Stomach smooth muscle (tissue), 2 donors: ENCODE measurements around the gene GZMA.

Experiments used
- H3K27ac ChIP-seq: one replicate; pipeline ENCODE4 v1.7.0; 2013; ENCODE audit warnings: mild to moderate bottlenecking, low read length, inconsistent platforms
- H3K27me3 ChIP-seq, 2 donors: one replicate each; pipeline ENCODE4 v1.7.0; 2013; ENCODE audit warnings: low read length in 2 of 2; ENCODE audit not compliant: insufficient read depth in 2 of 2, control insufficient read depth in 1 of 2
- H3K36me3 ChIP-seq, 2 donors: one replicate each; pipeline ENCODE4 v1.7.0; 2013; ENCODE audit warnings: low read length in 2 of 2; ENCODE audit not compliant: control insufficient read depth in 2 of 2, insufficient read depth in 2 of 2
- H3K4me1 ChIP-seq: one replicate; pipeline ENCODE4 v1.7.0; 2013; ENCODE audit warnings: low read length; ENCODE audit not compliant: control insufficient read depth, insufficient read depth
- H3K4me3 ChIP-seq, 2 donors: one replicate each; pipeline ENCODE4 v1.7.0; 2013; ENCODE audit warnings: low read length in 2 of 2
- H3K9ac ChIP-seq, 2 donors: one replicate each; pipeline ENCODE4 v1.7.0; 2013; ENCODE audit warnings: low read length in 2 of 2, mild to moderate bottlenecking in 1 of 2
- H3K9me3 ChIP-seq, 2 donors: one replicate each; pipeline ENCODE4 v1.7.0; 2013; ENCODE audit warnings: low read length in 2 of 2; ENCODE audit not compliant: control insufficient read depth in 2 of 2
- donor health status: healthy.
- donor health status: Pancreatic carcinoma.

GZMA gene

GRCh38 chr5:55102348-55102747 lies at the start of gene GZMA:
GZMA (plus strand) TSS chr5:55102646; CDS start chr5:55102683, 37 bp downstream.
- no peak within 1 kb of the TSS for H3K27ac ChIP-seq
- no peaks in the 10 kb centered on the region for H3K27me3 ChIP-seq
- no peaks in the 10 kb centered on the region for H3K4me1 ChIP-seq
- H3K4me3 ChIP-seq, result no peak within 1 kb of the TSS
- peaks cover 3 to 4% of the 10 kb centered on the region in 2 donors for H3K9me3 ChIP-seq
- no peak within 1 kb of the TSS for H3K9ac ChIP-seq
- no peaks in the 10 kb centered on the region for H3K36me3 ChIP-seq

- no peaks in the 10 kb centered on the region for H3K27me3 ChIP-seq
- peaks cover 6 to 7% of the 10 kb centered on the region in 2 donors for H3K9me3 ChIP-seq
- H3K36me3 ChIP-seq, result no peaks in the 10 kb centered on the region
- no peak overlapping the region for H3K9ac ChIP-seq
- no peak overlapping the region for H3K4me3 ChIP-seq
- H3K4me1 ChIP-seq, result no peaks in the 10 kb centered on the region
- H3K27ac ChIP-seq, result no peak overlapping the region
Observed at GRCh38 chr5:55055183-55055582, 47.3 kb upstream of the GZMA start.

- Histone ChIP-seq H3K9me3 (no peaks in the 10 kb centered on the region), H3K9ac (no peak overlapping the region), H3K36me3 (no peaks in the 10 kb centered on the region), H3K27me3 (no peaks in the 10 kb centered on the region), H3K4me3 (no peak overlapping the region), H3K4me1 (no peaks in the 10 kb centered on the region), H3K27ac (no peak overlapping the region)
Observed at GRCh38 chr5:55062039-55062779, 40.2 kb upstream of the GZMA start.

GRCh38 chr5:55063220-55063863 lies 39.1 kb upstream of the GZMA start:
- Histone ChIP-seq H3K4me1 (no peaks in the 10 kb centered on the region), H3K36me3 (no peaks in the 10 kb centered on the region), H3K4me3 (no peak overlapping the region), H3K27ac (no peak overlapping the region), H3K27me3 (no peaks in the 10 kb centered on the region), H3K9me3 (no peaks in the 10 kb centered on the region), H3K9ac (no peak overlapping the region)

GRCh38 chr5:55063899-55064298 lies 38.5 kb upstream of the GZMA start:
- Histone ChIP-seq H3K27ac (no peak overlapping the region), H3K4me1 (no peaks in the 10 kb centered on the region), H3K4me3 (no peak overlapping the region), H3K27me3 (no peaks in the 10 kb centered on the region), H3K9ac (no peak overlapping the region), H3K9me3 (no peaks in the 10 kb centered on the region), H3K36me3 (no peaks in the 10 kb centered on the region)

GRCh38 chr5:55064523-55064922 lies 37.9 kb upstream of the GZMA start:
- no peak overlapping the region for H3K4me3 ChIP-seq
- no peaks in the 10 kb centered on the region for H3K4me1 ChIP-seq
- H3K36me3 ChIP-seq, result no peaks in the 10 kb centered on the region
- no peak overlapping the region for H3K9ac ChIP-seq
- no peak overlapping the region for H3K27ac ChIP-seq
- no peaks in the 10 kb centered on the region for H3K9me3 ChIP-seq
- no peaks in the 10 kb centered on the region for H3K27me3 ChIP-seq

- no peak overlapping the region for H3K27ac ChIP-seq
- peaks cover 0 to 2% of the 10 kb centered on the region in 2 donors for H3K27me3 ChIP-seq
- H3K9ac ChIP-seq, result no peak overlapping the region
- no peak overlapping the region for H3K4me3 ChIP-seq
- no peaks in the 10 kb centered on the region for H3K36me3 ChIP-seq
- no peaks in the 10 kb centered on the region for H3K9me3 ChIP-seq
- H3K4me1 ChIP-seq, result no peaks in the 10 kb centered on the region
Observed at GRCh38 chr5:55066277-55066676, 36.2 kb upstream of the GZMA start.

GRCh38 chr5:55070968-55071367 lies 31.5 kb upstream of the GZMA start:
- Histone ChIP-seq H3K27me3 (peaks cover 0 to 2% of the 10 kb centered on the region in 2 donors), H3K9ac (no peak overlapping the region), H3K4me1 (no peaks in the 10 kb centered on the region), H3K4me3 (no peak overlapping the region), H3K9me3 (no peaks in the 10 kb centered on the region), H3K27ac (no peak overlapping the region), H3K36me3 (no peaks in the 10 kb centered on the region)

- Histone ChIP-seq H3K36me3 (no peaks in the 10 kb centered on the region), H3K9me3 (no peaks in the 10 kb centered on the region), H3K4me1 (no peaks in the 10 kb centered on the region), H3K9ac (no peak overlapping the region), H3K4me3 (no peak overlapping the region), H3K27me3 (peaks cover 0 to 2% of the 10 kb centered on the region in 2 donors), H3K27ac (no peak overlapping the region)
Observed at GRCh38 chr5:55071413-55071812, 31.0 kb upstream of the GZMA start.

- Histone ChIP-seq H3K27me3 (peaks cover 0 to 2% of the 10 kb centered on the region in 2 donors), H3K4me1 (no peaks in the 10 kb centered on the region), H3K4me3 (no peak overlapping the region), H3K9me3 (no peaks in the 10 kb centered on the region), H3K36me3 (no peaks in the 10 kb centered on the region), H3K27ac (no peak overlapping the region), H3K9ac (no peak overlapping the region)
Observed at GRCh38 chr5:55072666-55073065, 29.8 kb upstream of the GZMA start.

- Histone ChIP-seq H3K27ac (no peak overlapping the region), H3K9ac (no peak overlapping the region), H3K27me3 (peaks cover 0 to 2% of the 10 kb centered on the region in 2 donors), H3K4me3 (no peak overlapping the region), H3K9me3 (no peaks in the 10 kb centered on the region), H3K36me3 (no peaks in the 10 kb centered on the region), H3K4me1 (no peaks in the 10 kb centered on the region)
Observed at GRCh38 chr5:55073211-55073610, 29.2 kb upstream of the GZMA start.
